Right ventricle myocardium inferior (tissue), 1 donor: Measurements from ENCODE around the gene CNOT1. TPM values are rescaled to one million over a fixed set of nuclear protein-coding genes. Genes with fewer than 3 reads are reported as not detected.

Source experiments
- ATAC-seq: fragments of 200-7000 bp; cut with Tn5 transposase; one replicate; pipeline ENCODE4 v1.9.1; 2020; ENCODE audit warnings: mild to moderate bottlenecking, moderate library complexity
- DNase-seq: peaks from one replicate; pipeline ENCODE4 v3.0.0; 2021; ENCODE audit errors: missing footprints
- intact Hi-C: fragments of 100-400 bp; cut with DNase I; formaldehyde crosslinking; loops from one replicate; pipeline ENCODE4 v1.11.0; 2022
- total RNA-seq: library from RNA; stranded (reverse); fragmentation: NEBNext Ultra II Directional; extraction: Animal tissue kit (Norgen Biotek cat#: 25700); gene quantifications from one replicate; pipeline ENCODE4 v1.2.1, GENCODE V29; 2021
- donor health status: DM: no; HTN: yes; CAD: no; lungs with severe emphysema.

Gene CNOT1
- total RNA-seq, 1 donor from 2014 or later: 70.2 TPM

- intact Hi-C loops: loop anchor here (10.0 kb wide), 2 partner anchors 114 to 224 kb away; partner anchors contain the start of genes CNOT1 and GOT2
- DNase-seq (peak; percentile 65), ATAC-seq (no peak)
These were observed 118.6 kb downstream of the CNOT1 start for GRCh38 chr16:58510776-58511628.

- DNase-seq: no peak
- ATAC-seq: no peak
- intact Hi-C loops: loop anchor here (10.0 kb wide), 2 partner anchors 115 to 225 kb away; partner anchors contain the start of genes CNOT1 and GOT2
These were observed 119.4 kb downstream of the CNOT1 start for GRCh38 chr16:58510097-58510775.

GRCh38 chr16:58509256-58510096 lies 120.2 kb downstream of the CNOT1 start:
- ATAC-seq: no peak
- no peak for DNase-seq
- intact Hi-C loops: loop anchor here (10.0 kb wide), 2 partner anchors 115 to 225 kb away; partner anchors contain the start of genes CNOT1 and GOT2

GRCh38 chr16:58508671-58509251 lies 120.9 kb downstream of the CNOT1 start:
- DNase-seq (peak; percentile 17), ATAC-seq (no peak)
- intact Hi-C loops: no loop called here

DNA sequence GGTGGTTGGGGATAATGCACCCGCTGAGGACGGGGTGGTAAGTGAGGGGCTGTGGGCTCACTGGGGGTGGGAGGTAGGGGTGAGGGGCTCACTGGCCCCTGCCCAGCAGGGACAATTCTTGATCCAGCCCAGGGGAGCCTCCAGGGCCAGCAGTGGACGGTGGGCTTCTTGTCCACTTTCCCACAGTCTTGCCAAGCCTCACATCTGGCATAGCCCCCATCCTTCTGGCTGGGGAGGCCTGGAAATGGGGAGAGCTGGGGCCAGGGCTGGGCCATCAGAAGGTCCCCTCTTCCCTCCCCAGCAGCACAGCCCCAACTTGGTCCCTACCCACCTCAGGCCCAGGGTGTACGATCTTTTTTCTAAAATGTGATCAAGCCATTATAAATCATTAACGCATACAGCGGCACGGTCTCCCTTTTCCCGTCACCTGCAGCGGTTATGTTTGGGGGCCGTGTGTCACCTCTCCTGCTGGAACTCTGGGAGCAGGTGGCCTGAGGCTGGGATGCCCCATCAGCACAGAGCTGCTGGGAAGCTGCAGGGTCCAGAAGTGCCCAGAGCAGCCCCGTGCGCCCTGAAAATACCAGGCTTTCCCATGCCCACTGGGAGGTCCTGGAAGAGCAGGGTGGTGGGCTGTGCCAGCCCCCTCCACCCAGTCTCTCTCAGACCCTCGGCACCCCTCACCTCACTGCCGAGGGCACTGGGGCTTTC lies 121.5 kb downstream of the CNOT1 start:
- no peak for ATAC-seq
- DNase-seq: no peak
- intact Hi-C loops: no loop called here

DNA sequence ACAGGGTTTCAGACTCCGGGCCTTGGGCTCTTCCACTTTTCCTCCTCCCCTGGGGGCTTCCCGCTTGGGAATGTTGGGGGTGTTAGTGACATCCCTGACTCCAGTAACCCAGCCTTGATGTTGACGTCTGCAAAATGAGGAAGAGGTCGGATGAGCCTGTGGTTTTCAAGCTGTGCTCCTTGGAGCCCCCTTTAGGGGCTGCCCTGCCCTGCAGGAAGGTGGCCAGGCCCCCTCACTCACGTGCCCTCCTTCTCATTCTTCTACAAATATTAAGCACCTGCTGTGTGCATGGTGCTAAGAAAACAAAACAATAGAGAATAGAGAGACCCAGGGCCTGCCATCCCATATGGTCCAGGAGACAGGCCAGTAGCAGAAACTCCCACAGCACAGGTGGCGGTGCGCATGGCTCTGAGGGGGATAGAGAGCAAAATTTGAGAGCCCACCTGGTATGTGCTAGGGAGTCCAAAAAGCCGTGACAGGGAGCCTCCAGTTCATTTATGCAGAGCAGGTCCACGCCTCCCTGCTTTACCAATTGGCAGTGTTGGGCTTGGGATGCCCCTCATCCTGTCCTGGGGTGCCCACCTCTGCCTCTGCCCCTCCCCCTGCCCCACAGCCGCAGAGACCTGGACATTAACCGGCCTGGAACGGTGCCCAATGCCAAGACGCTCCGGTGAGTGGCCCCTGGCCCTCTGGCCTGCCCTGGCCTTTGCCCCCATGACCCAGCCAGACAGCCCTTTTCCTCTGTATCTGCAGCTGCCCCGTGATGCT lies 122.2 kb downstream of the CNOT1 start:
- ATAC-seq (no peak), DNase-seq (peak; percentile 62)
- intact Hi-C loops: no loop called here

DNA sequence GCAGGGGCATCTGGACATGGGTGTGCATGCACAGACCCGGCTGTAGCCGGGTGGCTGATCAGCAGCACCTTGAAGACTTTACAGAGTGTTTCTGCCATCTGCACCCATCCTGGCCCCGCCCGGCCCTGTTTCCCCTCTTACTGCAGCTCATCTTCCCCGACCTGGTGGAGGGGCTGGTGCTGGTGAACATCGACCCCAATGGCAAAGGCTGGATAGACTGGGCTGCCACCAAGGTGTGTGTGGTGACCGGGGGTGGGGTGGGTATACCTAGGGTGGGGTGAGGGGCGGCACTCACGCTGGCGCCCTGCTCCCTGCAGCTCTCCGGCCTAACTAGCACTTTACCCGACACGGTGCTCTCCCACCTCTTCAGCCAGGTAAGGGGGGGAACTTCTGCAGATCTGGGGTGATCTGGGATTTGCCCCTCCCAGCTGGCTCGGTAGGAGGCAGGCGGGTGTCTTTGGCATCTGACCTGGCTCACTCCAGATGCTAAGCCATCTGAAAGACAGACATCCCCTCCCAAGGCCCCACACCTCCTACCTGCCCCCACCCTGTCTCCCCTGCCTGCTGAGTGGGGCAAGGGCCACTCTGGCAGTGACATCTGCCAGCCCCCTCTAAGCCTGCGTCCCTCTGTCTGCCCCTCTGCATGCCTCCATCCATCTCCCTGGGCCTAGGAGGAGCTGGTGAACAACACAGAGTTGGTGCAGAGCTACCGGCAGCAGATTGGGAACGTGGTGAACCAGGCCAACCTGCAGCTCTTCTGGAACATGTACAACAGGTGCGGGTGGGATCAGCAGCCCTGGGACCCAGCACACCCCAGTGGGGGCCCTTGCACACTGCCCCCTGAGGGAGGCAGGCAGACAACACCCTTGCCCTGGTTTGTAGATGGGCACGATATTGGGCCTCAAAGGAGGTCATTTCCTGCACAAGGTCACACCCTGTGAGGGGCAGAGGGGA lies 123.1 kb downstream of the CNOT1 start:
- DNase-seq: peak; percentile 46

GRCh38 chr16:58503863-58504688 lies 125.5 kb downstream of the CNOT1 start:
- intact Hi-C loops: no loop called here
- ATAC-seq (no peak), DNase-seq (peak; percentile 58)

More for the DNA sequence above, 123.1 kb downstream of the CNOT1 start:
- intact Hi-C loops: no loop called here
- ATAC-seq: no peak

DNA sequence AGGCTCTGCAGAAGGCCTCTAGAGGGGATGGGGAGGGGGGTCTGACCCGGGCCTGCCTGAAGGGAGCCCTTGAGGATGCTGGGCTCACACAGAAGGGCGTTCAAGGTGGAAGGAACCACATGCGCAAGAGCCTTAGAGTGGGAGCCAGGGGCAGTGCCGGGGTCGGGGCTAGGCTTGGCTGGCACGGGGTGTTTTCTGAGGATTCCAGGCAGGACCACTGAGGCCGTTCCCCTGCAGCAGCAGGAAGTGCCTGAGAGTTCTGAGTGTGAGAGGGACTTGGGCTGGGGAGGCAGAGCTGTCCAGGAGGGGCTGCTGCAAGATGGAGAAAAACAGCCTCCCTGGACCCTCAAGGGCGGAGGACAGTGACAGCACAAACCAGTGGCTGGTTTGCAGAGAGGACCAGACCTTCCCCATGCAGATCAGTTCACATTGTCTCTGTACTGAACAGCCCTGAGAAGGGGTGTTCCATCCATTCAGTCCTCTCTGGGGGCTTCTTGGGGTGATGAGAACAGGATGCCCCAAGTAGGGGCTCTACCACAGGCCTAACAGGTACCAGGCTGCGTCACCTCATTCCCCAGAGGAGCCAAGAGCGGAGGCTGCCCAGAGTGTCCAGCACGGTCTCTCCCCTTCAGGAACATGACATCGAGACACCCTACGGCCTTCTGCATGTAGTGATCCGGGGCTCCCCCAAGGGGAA lies 126.3 kb downstream of the CNOT1 start:
- intact Hi-C loops: no loop called here
- no peak for ATAC-seq
- DNase-seq: no peak

DNA sequence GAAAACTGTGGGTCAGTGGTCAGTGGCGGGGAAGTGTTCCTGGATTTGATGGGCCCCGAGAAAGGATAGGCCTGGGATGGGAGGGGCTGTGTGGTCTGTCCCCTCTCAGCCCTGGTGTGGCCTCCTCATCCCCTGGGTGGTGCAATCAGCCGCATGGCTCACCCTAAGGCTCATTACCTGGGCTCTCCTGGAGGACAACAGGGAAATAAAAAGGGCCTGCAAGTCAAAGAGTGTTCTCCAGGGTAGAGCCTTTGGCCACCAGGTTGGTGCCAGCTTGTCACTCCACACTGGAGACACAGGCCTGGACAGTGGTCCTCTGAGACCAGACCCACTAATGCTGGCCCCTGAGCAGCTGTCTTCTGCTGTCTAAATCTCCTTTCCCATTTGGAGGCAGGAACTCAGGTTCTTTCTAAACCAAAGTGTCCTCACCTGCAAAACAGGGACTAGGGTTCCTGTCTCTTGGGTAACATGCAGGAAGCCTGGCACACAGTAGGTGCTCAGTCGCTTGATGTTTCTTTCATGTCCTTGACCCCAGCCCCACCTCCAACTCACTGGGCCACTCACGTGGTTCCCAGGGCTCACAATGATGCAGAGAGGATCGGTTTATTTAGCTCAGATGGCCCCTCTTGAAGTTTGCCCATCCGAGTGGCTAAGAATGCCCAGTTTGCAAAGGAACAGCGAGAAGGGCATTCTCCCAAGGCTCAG lies 127.3 kb downstream of the CNOT1 start:
- ATAC-seq (no peak), DNase-seq (no peak)
- intact Hi-C loops: no loop called here

DNA sequence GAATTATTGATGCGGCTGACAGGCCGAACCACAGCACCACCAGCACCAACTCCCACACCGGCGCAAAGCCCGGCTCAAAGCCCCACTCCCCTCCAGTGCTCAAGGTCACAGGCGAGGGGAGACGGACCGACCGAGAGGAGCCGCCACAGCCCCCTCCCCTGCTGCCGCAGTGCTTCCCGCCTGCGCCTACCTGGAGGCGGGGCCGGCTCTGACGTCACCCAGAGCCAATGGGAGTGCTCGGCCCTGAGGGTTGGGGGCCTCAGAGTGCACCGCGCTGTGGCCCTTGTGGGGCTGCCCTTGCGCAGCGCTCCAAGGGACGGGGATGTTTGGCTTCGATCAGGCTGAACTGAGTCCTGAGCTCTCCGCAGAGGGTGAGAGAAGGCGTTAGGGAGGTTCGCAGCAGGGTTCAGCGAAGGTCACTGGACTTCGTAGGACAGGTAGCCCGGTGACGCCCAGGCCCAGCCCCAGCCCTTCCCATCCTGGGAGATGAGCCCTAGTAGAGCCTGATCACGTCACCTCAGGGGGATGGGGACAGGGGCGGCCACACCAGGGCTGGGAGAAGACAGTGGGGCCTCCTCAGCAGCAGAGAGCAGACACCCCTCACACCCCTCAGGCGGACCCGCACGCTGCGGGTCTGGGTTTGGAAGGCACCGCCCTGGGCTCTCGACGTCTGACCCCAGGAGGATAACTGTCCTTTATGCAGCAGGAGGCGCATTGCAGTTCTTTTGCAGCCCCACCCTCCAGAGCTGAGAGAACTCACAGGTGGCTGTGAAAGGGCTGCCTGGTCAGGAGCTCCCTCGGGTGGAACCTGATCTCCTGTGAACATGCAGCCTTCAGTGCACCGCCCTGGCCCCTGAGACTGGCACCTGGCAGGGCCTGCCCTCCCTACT lies 128.1 kb downstream of the CNOT1 start:
- ATAC-seq: no peak
- intact Hi-C loops: no loop called here
- no peak for DNase-seq

GRCh38 chr16:58500430-58501241 lies 129.0 kb downstream of the CNOT1 start:
- intact Hi-C loops: no loop called here
- ATAC-seq (no peak), DNase-seq (no peak)
